Transverse colon (tissue), 4 donors: ENCODE results near the gene TCERG1L.

Experiments
- POLR2A ChIP-seq: fragments of 450-650 bp; IDR thresholded peaks from one replicate; pipeline ENCODE4 v1.6.1; 2016; ENCODE audit warnings: antibody characterized with exemption, mild to moderate bottlenecking, moderate library complexity
- POLR2AphosphoS5 ChIP-seq, 3 donors: sonication (generic); formaldehyde crosslinking; IDR thresholded peaks; one replicate each; pipeline ENCODE4 v1.6.1; 2016; ENCODE audit warnings: antibody characterized with exemption in 3 of 3
- TF ChIP-seq, protein P1 (sequence below), 5 experiments: fragments of 200-600 bp in 3 of 5; fragments of 450-650 bp in 2 of 5; sonication (generic) in 3 of 5; IDR thresholded peaks; 1 replicate in 2 of 5; 2 replicates in 3 of 5; pipeline ENCODE4 v1.5.1; 2016 to 2017; ENCODE audit warnings: antibody characterized with exemption in 5 of 5, inconsistent platforms in 3 of 5, mild to moderate bottlenecking in 2 of 5, moderate library complexity in 1 of 5

- TF ChIP-seq POLR2A (no peak), POLR2AphosphoS5 (IDR thresholded peaks at IDR 0.05) (no peak)
- TF ChIP-seq, protein P1, sequence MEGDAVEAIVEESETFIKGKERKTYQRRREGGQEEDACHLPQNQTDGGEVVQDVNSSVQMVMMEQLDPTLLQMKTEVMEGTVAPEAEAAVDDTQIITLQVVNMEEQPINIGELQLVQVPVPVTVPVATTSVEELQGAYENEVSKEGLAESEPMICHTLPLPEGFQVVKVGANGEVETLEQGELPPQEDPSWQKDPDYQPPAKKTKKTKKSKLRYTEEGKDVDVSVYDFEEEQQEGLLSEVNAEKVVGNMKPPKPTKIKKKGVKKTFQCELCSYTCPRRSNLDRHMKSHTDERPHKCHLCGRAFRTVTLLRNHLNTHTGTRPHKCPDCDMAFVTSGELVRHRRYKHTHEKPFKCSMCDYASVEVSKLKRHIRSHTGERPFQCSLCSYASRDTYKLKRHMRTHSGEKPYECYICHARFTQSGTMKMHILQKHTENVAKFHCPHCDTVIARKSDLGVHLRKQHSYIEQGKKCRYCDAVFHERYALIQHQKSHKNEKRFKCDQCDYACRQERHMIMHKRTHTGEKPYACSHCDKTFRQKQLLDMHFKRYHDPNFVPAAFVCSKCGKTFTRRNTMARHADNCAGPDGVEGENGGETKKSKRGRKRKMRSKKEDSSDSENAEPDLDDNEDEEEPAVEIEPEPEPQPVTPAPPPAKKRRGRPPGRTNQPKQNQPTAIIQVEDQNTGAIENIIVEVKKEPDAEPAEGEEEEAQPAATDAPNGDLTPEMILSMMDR (IDR thresholded peaks at IDR 0.05), result no peak
Measured at GRCh38 chr10:131087464-131088215, 223.9 kb downstream of the TCERG1L start.
